CD1c-positive myeloid dendritic cell (primary cell): Measurements from ENCODE around the gene CISD1.
"Not testable (repeated sequence)": the region's sequence is repeated elsewhere in the genome, so short reads cannot be mapped to it uniquely, and the experiment has no call there.

Experiments used
- DNase-seq: peaks from one replicate; pipeline ENCODE4 v3.0.0-alpha.2; 2016; ENCODE audit errors: extremely low spot score

Gene CISD1

GRCh38 chr10:58268946-58269781 lies at the start of gene CISD1:
Gene CISD1 (plus strand): TSS chr10:58269162. CDS start chr10:58269274, 112 bp downstream.
- peak; percentile 99 for DNase-seq

- no peak for DNase-seq
Observed at GRCh38 chr10:58219875-58220274, 49.1 kb upstream of the CISD1 start.

GRCh38 chr10:58220769-58221451 lies 48.1 kb upstream of the CISD1 start:
- DNase-seq, result no peak

GRCh38 chr10:58225654-58226053 lies 43.3 kb upstream of the CISD1 start:
- DNase-seq, result no peak

GRCh38 chr10:58229856-58230255 lies 39.1 kb upstream of the CISD1 start:
- not testable (repeated sequence) for DNase-seq

- no peak for DNase-seq
Observed at GRCh38 chr10:58237014-58237834, 31.7 kb upstream of the CISD1 start.

GRCh38 chr10:58239561-58240169 lies 29.3 kb upstream of the CISD1 start:
- DNase-seq, result no peak

- DNase-seq, result no peak
Observed at GRCh38 chr10:58240531-58240930, 28.4 kb upstream of the CISD1 start.

- no peak for DNase-seq
Observed at GRCh38 chr10:58241346-58241745, 27.6 kb upstream of the CISD1 start.

GRCh38 chr10:58243269-58243668 lies 25.7 kb upstream of the CISD1 start:
- DNase-seq, result no peak

- DNase-seq, result not testable (repeated sequence)
Observed at GRCh38 chr10:58243801-58244200, 25.2 kb upstream of the CISD1 start.

GRCh38 chr10:58244242-58244641 lies 24.7 kb upstream of the CISD1 start:
- DNase-seq, result not testable (repeated sequence)

GRCh38 chr10:58244666-58245065 lies 24.3 kb upstream of the CISD1 start:
- DNase-seq, result not testable (repeated sequence)

GRCh38 chr10:58253184-58253583 lies 15.8 kb upstream of the CISD1 start:
- no peak for DNase-seq

GRCh38 chr10:58254644-58255043 lies 14.3 kb upstream of the CISD1 start:
- no peak for DNase-seq

GRCh38 chr10:58256013-58256780 lies 12.8 kb upstream of the CISD1 start:
- DNase-seq, result not testable (repeated sequence)

- DNase-seq, result no peak
Observed at GRCh38 chr10:58258977-58259692, 9.8 kb upstream of the CISD1 start.

- DNase-seq, result no peak
Observed at GRCh38 chr10:58260334-58260733, 8.6 kb upstream of the CISD1 start.

GRCh38 chr10:58262766-58263165 lies 6.2 kb upstream of the CISD1 start:
- peak; percentile 32 for DNase-seq

- peak; percentile 53 for DNase-seq
Observed at GRCh38 chr10:58264780-58265179, 4.2 kb upstream of the CISD1 start.
